Right forelimb (tissue), 1 donor: Measurements from ENCODE around the gene SEMA6D.

ENCODE experiments used
- DNase-seq: peaks from one replicate; pipeline ENCODE4 v3.0.0-alpha.2; 2018

The SEMA6D gene, protein sequence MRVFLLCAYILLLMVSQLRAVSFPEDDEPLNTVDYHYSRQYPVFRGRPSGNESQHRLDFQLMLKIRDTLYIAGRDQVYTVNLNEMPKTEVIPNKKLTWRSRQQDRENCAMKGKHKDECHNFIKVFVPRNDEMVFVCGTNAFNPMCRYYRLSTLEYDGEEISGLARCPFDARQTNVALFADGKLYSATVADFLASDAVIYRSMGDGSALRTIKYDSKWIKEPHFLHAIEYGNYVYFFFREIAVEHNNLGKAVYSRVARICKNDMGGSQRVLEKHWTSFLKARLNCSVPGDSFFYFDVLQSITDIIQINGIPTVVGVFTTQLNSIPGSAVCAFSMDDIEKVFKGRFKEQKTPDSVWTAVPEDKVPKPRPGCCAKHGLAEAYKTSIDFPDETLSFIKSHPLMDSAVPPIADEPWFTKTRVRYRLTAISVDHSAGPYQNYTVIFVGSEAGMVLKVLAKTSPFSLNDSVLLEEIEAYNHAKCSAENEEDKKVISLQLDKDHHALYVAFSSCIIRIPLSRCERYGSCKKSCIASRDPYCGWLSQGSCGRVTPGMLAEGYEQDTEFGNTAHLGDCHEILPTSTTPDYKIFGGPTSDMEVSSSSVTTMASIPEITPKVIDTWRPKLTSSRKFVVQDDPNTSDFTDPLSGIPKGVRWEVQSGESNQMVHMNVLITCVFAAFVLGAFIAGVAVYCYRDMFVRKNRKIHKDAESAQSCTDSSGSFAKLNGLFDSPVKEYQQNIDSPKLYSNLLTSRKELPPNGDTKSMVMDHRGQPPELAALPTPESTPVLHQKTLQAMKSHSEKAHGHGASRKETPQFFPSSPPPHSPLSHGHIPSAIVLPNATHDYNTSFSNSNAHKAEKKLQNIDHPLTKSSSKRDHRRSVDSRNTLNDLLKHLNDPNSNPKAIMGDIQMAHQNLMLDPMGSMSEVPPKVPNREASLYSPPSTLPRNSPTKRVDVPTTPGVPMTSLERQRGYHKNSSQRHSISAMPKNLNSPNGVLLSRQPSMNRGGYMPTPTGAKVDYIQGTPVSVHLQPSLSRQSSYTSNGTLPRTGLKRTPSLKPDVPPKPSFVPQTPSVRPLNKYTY

DNA sequence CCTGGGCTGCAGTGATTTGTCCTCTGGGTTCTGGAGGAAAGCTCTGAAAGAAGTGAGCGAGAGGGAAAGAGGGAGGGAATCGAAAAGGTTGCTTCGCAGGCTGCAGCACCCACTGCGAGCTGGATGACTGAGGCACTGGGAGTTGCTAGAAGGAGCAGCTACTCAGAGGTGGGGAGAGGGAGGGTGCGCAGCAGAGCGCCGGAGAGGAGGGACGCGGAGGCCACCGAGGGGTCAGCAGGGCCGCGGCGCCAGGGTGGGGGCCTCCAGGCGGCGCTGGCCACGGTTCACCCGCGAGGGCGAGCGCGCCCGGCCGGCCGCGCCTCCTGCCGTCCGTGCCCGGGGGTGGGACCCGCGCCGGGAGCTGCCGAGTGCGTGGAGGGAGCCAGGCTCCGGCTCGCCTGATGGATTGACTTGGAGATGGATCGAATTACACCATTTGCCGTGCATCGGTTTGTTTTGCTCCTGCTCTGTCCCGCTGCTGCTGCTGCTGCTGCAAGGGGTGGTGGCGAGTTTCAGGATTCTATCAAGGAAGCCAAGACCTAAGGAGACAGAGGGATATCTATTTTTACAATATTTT lies at the start of gene SEMA6D:
SEMA6D (plus strand) TSS at position 470 of the 577 bp plus-strand sequence. CDS start 42,294 bp downstream, outside the sequence.
- DNase-seq, result peak; percentile 89

DNA sequence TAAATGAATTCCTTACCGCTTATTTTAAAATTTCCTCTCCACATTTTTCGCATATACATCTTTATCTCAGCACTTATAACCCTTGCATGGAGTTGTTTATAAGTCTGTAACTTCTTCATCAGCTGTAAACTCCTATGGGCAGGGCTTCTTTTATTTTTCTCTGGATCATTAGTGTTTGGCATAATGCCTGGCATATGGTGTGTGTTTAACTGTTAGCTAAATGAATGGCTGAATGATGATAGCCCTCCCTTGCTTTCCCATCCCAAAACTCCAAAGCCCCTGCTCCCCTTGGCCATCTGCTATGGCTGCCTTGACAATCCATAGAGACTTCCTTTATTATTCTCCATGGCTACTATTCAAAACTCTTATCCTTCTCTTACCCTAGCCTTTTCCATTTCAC lies 48.1 kb upstream of the SEMA6D start:
- DNase-seq, result no peak

DNA sequence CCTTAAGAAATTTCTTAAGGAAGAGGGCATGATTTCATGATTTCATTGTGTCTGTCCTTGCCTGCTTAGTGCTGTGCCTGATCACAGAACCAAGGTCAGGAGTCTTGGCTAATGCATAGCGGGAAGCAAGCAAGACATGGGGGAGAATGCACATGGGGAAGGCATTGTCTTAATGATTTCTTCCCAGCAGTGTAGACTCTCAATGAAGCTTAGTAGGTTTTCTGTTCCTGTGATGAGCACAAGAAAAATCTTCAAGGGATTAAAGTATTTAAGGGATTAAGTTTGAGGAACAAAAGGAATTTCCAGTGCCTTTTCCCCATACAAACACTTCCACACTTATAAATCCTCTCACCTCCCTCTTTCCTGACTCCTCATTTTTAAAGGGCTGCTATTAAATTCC lies 46.9 kb upstream of the SEMA6D start:
- no peak for DNase-seq

DNA sequence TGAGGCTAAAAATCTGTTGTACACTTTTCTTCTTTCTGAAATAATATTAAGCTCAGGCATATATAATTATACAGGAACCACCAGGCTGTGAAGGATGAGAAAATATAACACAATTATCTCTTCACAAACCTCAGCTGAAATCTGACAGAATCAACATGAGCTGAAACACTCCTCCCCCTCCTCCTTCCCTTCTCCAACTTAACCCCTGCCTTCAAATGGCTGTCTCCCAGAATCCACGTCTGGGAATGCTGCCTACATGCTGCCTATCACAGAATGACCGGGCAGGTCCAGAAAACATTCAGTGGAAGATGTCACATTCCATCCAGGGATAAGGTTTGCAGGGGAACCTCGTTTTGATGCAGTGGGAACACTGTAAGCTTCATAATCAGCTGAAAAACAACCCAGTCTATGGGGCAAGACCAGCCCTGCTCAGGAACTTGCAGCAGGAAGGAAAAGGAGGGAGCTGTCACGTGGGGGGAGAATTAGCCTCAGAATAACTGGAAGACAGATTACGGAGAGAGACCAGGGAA lies 44.0 kb upstream of the SEMA6D start:
- DNase-seq, result no peak

DNA sequence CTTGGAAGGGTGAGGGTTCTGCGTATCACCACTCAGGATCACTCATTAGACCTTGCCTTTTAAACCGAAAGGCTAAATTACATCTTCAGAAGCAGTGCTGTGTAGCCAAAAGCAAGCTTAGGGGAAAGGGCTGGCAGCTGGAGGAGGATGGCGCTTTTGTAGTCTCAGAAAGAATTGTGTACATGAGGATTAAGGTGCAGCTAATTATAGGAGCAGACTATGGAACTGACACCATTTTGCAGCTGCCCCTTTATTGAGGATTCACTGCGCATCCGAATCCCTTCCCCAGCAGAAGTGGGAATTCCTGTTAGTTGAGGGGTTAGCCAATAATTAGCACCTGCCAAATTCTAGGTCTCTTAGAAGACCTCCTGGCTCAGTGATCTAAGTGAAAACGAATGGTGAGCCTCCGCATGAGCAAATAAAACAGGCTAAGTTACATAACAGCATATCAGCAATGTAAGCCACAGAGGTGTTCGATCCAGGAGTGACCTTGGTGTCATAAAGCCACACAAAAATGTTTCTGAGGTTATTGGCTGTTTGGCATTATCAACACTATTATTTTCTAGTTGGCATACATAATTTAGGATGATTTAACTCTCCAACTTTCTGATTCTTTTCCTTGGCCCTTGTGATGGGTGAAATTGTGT lies 42.6 kb upstream of the SEMA6D start:
- DNase-seq, result no peak

DNA sequence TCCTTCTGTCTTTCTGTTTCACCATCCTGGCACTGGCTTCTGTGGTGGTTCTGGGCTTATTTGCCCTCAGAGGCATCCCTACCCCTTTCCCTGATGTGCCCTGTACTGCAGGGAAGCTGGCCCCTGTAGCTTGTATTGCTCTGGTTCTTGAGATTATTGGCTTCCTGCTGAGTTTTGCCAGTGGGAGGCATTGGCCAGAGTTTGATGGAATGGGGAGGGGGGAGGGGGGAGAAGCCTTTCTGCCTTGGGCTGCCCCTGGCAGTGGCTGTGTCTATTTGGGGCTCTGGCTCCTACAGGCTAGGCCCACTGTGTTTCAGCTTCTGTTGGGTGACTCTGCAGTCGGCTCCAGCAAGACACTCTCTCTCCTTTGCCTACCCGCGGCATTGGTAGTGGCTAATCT lies 41.6 kb upstream of the SEMA6D start:
- no peak for DNase-seq

DNA sequence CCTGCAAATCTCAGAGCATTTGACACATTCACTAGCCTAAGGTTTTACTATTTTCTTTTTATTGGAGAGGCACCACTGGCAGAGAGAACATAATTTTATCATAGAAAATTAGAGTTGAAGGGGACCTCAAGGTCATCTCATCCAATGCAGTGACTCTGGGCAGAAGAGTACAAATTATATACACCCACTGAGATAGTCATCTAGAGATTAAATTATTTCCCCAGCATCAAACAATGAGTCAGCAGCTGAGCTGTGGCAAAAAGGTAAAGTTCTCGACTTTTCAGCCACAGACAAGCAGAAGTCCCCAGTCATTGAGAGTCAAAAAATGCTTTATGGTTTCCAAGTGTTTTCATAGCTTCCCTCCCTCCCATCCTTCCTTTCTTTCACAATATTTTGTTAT lies 39.3 kb upstream of the SEMA6D start:
- no peak for DNase-seq

DNA sequence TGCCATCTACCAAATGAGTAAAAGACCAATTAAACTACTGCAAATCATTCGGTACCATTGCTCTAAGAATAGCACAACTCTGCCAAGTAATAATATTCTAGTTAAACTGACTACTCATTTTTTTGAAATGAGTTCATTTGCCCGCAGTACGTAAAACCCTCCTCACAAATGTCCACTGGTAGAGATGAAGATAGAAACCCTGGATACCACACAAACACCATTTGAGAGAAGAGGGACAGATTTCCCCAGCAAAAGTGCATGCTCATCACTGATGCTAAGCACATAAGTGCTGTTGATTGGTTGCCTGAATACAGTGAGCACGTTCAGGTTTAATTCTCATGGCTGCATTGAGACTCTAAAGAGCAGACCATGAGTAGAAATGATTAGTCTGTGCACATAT lies 34.6 kb upstream of the SEMA6D start:
- DNase-seq, result no peak

DNA sequence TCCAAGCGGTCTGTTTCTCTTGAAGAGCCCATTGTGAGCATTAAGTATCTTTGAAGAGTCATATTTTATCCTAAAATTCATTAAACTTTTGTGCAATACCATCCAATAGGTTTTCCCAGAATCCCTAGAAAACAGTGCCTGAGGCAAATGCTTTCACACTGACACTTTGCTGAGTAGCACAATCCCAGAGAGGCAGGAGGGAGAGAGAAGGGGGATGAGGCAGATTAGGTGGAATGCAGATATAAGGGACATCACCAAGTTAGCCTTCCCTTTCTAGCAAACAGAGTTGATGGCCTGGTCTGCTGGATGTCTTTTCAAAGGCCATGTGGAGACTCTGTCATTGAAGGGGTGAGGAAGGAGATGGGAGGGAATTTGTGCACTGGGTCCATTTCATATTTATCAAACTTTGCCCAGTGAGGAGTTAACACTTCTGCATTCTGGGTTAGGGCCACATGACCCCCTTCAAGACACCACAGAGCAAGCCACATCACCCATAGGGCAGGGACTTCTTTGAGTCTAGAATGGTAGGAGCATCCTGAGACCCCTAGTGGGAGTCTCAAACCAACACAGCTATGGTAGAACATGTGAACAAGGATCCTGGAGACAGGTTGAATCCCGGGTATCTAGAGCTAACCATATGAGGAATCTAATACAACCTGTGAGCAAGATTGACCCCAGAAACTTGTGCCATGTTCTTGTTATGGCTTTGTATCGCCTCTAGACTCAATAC lies 32.0 kb upstream of the SEMA6D start:
- no peak for DNase-seq

DNA sequence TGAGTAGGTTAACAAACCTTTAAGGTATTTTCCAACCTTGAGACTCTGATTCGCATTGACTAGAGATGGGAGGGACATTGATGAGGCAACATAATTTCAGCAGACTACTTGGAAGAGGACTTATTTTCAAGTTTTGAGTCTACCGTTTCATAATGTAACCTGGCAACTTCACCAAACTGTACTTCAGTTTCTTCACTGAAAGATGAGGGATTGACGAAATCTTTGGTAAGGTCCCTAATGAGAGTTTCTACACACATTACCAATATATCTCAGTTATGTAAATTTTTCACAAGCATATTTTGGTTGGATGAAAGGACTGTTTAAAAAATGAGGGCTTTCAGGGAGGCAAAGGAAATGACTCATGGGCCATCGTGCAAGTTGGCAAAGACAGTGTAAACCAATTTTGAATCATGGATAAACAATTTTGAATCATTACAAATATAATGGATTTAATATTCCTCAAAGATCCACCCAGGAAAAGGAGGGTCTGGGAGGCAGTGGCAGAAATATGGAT lies 28.7 kb upstream of the SEMA6D start:
- no peak for DNase-seq

DNA sequence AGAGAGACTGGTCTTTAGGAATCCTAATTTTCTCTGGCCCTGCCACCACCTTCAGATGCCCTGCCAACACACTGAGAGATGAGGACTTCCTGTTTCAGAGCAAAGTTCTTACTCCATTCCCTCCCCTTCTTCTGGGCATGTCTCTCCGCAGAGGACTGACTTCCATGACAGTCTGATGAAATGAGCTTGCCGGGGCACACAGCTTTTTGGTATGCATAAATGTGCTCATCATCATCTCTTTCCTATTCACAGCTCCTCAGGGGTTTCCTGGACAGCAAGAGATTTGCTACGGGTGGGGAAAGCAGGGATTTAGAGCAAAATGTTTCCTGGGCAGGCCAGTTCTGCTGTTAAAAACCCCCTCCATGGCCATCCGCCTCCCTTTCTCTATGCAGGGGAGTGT lies 27.6 kb upstream of the SEMA6D start:
- no peak for DNase-seq

DNA sequence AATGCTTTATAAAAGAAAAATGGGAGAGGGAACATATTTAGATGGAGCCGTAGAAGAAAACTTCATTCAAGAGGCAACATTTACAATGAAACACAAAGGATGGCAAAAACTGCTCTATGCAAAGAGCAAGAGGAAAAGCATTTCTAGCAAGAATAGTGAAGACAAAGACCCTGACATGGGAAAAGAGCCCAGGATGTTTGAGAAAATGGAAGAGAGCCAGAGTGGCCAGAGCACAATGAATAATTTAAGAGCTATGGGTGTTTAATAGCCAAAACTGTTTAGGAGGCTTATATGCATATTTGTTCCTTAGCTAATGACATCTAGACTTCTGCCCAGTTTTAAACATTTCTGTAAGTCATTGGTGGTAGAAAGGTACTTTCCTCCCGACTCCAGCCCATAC lies 25.4 kb upstream of the SEMA6D start:
- DNase-seq, result no peak

DNA sequence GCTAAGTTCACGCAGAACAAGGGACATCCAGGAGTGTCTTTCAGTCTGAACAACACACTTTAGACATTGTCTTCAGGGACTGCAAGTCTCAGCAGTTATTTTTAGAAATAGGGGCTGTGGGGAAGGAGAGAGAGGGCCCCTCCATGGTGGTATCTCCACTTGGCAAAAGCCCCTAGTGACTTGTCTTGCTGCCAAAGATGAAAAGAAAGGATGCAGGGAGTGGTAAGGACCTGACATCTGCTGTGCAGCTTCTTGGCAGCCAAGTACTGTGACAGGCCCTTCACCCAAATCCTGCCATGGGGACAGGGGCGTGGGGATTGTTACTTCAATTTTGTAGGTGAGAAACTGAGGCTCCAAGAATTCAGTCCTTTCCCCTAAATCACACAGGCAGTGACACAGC lies 21.0 kb upstream of the SEMA6D start:
- DNase-seq, result no peak

DNA sequence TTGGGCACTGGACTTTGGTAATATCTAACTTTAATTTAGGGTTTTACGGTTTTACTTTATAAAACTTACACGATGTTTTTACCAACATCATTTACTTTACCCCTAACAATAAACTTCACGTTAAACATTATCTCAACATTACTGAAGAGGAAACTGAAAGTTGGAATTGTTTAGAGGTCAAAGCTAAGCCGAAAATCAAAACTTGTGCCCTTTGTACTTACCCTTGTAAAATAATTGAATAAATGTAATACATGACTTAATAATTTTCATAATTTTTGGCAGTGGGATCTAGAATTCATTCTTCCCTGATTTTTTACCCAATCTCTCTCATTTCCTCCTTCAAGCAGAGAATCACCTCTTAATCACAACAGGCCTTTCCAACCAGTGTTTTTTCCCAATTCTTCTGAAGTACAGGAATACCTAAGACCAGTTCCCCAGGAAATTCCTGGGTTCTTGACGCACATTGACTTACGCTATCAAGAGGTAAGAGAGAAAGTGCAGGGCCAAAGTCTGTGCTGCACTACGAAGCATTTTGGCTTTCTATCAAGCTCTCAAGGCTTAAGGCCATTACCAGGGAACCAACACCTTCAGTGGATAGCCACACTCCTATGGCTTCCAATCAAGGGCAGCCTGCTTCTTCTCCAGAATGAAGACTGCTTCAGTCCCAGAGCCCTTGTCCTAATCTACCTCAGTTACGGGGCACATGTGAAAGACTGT lies 11.9 kb upstream of the SEMA6D start:
- no peak for DNase-seq

DNA sequence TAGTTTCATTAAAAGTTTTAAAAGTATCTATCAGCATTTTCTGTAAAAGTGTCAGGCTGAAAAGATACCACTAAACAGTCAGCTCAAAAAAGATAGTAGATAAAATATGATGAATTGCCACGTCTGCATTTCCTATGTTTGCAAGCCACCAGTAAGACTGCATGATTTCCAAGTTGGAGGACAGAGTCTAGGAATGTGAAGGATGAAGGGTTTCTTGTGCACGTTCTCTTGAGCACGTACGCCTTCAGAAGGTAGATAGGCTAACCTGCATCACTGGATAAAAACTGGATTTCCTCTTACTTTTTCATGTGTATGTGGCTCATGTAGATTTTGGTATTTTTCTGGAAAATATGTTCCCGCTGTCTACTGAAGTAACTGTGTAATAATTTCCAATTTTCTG lies 9.9 kb upstream of the SEMA6D start:
- no peak for DNase-seq

DNA sequence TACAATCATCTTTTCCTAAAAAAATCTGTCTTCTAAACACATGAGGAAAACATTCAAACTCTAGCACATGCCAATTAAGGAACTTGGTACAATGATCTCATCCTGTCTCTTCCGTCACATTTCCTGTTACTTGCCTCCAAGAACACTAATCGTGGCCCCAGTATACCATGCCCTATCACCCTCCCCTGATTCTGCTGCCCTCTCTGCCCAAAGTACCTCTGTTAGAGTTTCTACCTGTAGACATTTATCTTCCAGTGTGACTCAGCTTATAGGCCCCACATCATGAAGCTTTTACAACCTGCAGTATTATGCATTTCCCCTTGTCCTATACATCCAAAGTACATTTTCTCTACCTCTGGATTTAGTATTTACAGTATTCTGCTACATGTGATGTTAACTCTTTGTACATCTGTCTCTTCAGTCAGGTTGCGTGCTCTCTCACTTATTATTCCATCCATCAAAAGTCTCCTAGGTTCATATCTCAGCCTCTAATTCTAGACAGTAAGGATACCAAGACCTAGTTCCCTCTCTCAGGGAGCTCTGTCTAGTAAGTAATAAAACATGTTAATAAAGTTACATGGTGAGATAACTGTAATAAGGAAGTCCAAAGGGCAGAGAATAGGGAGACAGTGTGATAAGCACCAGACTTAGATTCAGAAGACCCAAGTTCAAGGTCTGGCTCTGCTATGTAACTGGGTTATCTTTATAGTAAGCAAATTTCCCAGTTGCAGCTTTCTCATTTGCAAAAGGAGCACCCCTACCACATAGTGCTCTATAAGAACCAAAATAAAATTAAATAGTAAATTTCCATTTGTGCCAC lies 8.9 kb upstream of the SEMA6D start:
- no peak for DNase-seq

DNA sequence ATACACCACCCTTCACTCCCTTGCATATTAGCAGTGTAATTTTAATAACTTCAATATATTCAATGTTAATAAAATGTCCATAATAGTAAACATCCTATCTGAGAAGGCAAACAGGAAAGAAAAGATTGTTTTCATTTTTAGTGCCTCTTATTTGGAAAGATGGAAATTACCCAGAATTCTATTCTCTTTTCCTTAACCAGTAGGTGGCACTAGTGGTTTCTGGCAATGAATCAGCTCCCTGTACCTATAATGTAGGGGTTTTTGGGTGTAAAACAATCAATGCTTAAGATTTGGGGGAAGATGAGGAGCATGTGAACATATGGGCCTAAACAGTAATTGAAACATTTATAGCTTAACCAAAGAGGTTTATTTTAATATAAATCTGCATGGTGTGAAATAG lies 5.7 kb upstream of the SEMA6D start:
- no peak for DNase-seq

DNA sequence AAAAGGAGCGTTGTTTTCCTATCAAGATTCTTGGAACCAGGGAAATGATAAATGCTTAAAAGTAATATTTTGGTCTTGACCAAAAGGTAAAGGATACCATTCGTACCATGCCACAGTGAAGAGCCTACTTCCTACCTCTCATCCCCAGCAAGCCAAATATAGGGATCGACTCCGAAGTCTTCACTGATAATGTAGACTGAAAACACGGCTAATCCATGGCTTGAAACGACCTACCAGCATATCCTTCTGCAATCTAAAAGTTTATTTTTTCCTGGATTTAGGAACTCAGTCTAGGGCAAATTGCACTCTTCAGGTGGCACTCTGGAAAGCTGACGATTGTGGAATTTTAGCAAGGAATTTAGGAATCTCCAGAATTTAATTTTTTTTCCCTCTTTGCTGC lies 1.9 kb upstream of the SEMA6D start:
- no peak for DNase-seq

DNA sequence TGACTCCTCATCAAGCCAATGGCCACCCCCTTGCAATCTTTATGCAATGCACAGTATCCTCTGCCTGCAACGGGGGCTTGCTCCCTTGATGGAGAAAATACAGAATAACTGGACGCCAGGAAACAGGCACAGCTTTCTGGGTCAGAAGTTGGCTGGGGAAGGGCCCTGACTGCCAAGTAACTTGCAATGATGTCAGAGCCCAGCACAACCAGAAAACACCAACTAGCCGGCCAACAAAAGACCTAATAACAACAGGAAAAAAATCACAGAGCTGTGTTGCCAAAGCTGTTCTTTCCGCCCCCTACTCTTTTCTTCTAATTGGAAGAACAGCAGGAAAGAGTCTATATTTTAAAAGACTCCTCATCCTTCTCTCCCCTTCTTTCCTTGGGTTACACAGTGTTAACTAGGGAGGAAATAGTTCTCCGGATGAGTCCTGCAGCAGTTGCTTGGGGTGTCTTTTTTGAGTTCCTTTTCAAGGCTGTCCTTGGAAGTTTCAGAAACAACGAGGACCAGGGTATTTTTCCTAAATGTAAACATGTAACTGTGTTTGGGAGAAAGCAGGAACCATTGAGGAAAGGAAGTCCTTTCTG lies 1.4 kb upstream of the SEMA6D start:
- DNase-seq, result peak; percentile 65

DNA sequence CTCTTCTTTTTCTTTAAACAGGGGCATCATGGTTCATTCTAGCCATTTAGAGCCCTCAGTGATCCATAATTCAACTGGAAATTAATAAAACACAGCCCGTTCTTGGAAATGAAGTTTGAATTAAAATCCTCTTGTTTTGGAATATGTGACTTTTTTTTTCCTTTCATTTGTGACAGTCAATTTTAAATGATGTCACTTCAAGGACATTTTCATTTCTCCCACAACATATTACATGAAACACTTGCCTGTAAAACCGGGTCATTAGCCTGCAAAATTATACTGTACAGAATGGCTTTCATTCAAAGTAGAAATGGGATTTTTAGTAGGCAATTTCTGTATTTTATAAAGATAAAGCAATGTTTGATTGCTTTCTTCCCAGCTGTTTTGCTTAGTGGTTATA lies 789 bp upstream of the SEMA6D start:
- no peak for DNase-seq
